GM19455 (cell line): ENCODE results near the gene CYP4Z1.
"Not testable (repeated sequence)": the region's sequence is repeated elsewhere in the genome, so short reads cannot be mapped to it uniquely, and the experiment has no call there.

ENCODE experiments used
- ATAC-seq: cut with Tn5 transposase; IDR thresholded peaks from one replicate; pipeline ENCODE4 v1.9.1; 2021; ENCODE audit not compliant: unreplicated experiment

Gene CYP4Z1

DNA sequence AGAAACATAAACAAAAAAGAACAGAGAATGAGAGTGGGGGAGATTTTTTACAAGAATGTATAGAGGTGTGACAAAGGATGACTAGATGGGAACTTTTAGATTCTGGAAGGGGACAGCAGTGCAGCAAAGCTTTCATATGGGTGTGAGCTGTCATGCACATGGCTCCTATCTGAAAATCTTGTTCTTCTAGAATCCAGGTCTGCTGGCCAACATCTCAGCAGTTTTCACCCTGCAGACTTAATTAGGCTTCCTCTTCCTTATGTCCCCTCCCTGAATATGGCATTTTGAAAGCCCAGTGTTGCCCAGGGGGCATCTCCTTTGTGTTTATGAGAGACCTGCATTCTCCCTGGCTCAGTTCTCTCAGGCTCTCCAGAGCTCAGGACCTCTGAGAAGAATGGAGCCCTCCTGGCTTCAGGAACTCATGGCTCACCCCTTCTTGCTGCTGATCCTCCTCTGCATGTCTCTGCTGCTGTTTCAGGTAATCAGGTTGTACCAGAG is at the start of gene CYP4Z1:
Gene CYP4Z1, plus strand, starts transcription at position 135 of the 498 bp plus-strand sequence. Its CDS starts 260 bp downstream, at position 395.
- no peak for ATAC-seq

DNA sequence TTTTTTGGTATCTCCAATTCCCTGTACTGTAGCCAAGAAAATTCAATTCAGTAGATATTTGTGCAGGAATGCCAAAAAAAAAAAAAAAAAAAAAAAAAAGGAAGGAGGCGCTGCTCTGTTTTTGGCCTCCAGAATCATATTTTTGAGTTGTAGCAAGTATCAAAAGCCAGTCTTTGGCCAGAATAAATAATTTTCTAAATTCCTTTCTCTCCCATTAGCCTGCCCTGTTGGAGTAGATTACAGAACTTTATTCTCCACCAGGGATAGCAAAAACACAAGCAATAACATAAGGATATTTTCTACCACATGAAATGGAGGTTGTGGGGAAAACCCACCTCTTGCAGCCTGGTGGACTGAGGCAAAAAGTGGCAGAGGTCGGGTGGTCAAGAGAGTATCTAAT is 46.0 kb upstream of the CYP4Z1 start:
- no peak for ATAC-seq

DNA sequence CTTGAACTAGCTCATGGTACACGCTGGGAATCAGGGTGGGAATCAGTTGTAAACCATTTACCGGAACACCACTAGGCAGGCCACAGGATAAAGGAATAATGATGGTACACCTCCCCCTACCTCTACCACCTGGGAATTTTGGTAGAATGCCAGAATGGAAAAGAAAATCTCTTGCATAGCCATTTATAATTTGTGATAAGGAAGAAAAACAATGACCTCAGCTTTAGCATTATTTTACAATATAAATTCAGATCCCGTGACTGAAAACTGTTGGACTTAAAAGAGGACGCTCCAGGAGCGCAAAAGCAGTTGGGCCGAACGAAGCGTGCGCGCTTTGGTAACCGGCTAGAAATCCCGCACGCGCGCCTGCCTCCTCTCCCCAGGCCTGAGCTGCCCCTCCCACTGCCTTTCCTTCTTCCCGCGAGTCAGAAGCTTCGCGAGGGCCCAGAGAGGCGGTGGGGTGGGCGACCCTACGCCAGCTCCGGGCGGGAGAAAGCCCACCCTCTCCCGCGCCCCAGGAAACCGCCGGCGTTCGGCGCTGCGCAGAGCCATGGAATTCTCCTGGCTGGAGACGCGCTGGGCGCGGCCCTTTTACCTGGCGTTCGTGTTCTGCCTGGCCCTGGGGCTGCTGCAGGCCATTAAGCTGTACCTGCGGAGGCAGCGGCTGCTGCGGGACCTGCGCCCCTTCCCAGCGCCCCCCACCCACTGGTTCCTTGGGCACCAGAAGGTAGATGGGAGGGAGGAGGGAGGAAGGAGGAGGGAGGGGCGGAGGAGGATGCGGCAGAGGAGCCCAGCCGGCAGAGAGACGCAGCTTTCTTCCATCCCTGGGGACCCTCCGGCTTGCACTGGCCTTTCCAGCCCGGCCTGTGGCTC is 43.5 kb upstream of the CYP4Z1 start, which contains the start of gene CYP4X1:
Gene CYP4X1, plus strand, starts transcription at position 402 of the 873 bp plus-strand sequence. Its CDS starts 149 bp downstream, at position 551.
- ATAC-seq = no peak

- ATAC-seq = no peak
These were observed 42.8 kb upstream of the CYP4Z1 start for GRCh38 chr1:47024141-47024801.

DNA sequence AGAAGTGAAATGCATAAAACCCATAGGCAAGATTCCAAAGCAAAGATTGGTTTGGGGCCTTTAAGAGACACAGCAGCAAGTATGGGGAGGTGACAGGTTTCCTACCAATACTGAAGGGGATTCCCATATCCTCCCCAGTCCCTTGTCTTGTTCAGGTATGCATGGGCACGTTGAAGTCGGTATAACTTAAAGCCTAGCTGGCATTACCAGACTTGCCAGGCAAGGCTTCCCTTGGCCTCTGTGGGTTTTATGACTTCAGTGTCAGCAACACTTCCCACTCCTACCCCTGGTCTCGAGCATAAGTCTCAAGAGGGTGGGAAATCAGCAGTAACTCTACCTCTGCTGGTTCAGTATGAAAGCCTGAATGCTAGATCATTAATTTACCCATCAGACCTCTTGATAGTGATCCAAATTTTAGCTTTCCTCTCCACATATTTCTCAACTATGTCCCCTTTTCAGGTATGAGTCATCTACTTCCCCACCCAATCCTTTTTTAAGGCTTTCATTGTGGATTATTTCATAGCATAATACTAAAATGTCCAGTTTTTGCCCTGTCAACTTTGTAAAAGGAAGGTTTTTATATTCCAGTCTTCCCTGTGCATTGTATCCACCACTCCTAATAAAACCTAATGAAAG is 36.7 kb upstream of the CYP4Z1 start:
- no peak for ATAC-seq

- ATAC-seq = no peak
These were observed 36.0 kb upstream of the CYP4Z1 start for GRCh38 chr1:47031059-47031458.

DNA sequence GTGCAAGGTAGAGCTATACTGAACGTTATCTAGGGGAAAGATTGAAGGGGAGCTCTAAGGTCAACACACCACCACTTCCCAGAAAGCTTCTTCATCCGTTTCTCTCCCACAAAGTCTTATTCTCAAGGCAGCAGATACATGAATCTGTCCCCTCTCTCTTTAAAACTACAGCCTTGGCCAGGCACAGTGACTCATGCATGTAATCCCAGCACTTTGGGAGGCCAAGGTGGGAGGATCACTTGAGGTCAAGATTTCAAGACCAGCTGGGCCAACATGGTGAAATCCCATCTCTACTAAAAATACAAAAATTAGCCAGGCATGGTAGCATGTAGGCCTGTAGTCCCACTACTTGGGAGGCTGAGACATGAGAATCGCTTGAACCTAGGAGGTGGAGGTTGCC is 35.4 kb upstream of the CYP4Z1 start:
- no peak for ATAC-seq

GRCh38 chr1:47036764-47037163 is 30.3 kb upstream of the CYP4Z1 start:
- ATAC-seq = no peak

GRCh38 chr1:47059376-47059775 is 7.7 kb upstream of the CYP4Z1 start:
- no peak for ATAC-seq

DNA sequence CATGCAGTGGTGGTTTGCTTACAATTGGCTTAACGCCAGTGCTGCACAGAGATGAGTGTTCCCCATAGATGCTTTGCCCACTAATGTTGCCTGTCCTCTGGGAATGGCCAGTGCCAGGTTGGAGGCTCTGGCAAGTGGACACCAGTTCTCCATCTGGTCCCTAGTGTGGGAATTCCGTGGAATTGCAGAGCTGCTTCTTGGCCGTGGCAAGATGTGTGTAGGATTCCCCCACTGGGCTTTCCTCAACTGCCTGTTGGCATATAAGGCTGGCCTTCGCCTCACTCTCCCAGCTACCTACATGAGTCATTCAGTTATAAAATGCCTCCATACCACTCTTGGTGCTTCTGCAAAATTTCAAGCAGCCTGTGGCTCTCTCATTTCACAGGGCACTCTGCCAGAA is 2.0 kb downstream of the CYP4Z1 start:
- not testable (repeated sequence) for ATAC-seq

GRCh38 chr1:47069509-47069908 is 2.5 kb downstream of the CYP4Z1 start:
- ATAC-seq = not testable (repeated sequence)

- ATAC-seq = not testable (repeated sequence)
These were observed 22.3 kb downstream of the CYP4Z1 start for GRCh38 chr1:47089356-47089755.

DNA sequence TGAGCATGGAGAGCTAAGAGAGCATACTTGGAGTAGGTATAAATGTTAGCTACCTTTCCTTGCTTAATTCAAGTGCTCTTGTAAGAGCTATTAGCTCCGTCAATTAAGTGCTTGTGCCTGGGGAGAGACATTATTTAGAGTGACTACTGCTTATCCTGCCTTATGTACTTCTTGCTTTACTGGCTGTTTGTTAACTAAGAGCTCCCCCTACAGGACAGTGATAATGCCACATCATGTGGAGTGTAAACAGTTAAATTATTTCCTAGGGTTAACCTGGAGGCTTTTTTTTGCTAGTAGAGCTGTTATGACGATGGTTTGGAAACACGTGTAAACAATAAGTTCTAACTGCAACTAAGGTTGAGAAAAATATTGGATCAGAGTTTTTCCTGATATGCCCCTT is 24.4 kb downstream of the CYP4Z1 start:
- not testable (repeated sequence) for ATAC-seq

- ATAC-seq = no peak
These were observed 37.8 kb downstream of the CYP4Z1 start for GRCh38 chr1:47104816-47105215.

GRCh38 chr1:47106792-47107191 is 39.8 kb downstream of the CYP4Z1 start:
- no peak for ATAC-seq

GRCh38 chr1:47107851-47108574 is 41.0 kb downstream of the CYP4Z1 start:
- ATAC-seq = not testable (repeated sequence)

DNA sequence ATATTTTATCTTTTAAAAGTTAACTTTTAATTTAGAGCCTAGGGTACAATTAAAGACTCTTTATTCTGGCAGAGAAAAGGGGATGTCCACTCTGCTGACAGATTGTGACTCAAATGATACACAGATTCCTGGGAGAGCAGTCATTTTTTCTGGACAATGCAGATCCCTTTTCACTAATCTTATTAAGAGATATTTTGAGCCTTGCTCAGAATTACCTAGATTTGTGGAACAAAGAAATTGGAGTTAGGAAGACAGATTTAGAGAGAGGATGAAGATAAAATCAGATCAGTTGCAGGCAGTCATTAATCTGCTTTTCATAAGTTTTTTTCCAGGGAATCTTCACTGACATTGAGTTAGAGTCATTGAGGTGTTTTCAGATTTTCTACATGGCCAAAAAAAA is 42.5 kb downstream of the CYP4Z1 start:
- not testable (repeated sequence) for ATAC-seq

DNA sequence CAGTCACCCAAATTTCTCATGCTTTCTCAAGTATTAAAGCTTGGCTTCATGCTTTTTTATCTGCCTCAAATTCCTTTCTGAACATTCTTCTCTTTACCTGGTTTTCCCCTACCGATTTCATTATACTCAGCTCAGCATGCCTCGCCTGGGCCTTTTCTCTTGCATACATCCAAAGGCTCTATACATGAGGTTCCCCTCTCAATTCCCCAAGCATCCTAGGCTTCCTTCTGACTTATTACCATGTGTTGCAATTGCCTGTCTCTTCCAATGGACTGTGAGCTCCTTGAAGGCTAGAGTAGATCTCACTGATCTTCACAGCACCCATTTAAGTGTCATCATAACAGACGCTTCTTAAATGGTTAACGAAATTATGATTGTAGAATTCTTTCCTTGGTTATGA is 46.1 kb downstream of the CYP4Z1 start:
- ATAC-seq = no peak

DNA sequence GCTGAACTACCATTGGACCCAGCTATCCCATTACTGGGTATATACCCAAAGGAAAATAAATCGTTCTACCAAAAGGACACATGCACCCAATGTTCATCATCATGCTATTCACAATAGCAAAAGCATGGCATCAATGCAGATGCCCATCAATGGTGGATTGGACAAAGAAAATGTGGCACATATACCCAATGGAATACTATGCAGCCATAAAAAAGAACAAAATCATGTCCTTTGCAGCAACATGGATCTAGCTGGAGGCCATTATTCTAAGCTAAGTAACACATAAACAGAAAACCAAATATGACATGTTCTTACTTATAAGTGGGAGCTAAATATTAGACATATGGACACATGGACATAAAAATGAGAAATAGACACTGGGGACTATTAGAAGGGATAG is 54.0 kb downstream of the CYP4Z1 start:
- ATAC-seq = not testable (repeated sequence)

DNA sequence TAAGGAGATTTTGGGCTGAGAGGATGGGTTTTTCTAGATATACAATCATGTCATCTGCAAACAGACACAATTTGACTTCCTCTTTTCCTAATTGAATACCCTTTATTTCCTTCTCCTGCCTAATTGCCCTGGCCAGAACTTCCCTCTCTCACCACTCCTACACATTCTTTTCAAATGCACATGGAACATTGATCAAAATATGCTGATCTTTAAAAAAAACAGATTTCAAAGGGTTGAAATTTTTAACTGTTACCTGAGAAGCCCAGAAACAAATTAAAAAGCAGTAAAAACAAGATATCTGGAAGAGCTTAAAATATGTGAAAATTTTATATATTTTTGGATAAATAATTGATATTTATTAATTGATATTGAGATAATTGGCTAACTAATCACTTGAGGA is 57.8 kb downstream of the CYP4Z1 start:
- ATAC-seq = not testable (repeated sequence)

DNA sequence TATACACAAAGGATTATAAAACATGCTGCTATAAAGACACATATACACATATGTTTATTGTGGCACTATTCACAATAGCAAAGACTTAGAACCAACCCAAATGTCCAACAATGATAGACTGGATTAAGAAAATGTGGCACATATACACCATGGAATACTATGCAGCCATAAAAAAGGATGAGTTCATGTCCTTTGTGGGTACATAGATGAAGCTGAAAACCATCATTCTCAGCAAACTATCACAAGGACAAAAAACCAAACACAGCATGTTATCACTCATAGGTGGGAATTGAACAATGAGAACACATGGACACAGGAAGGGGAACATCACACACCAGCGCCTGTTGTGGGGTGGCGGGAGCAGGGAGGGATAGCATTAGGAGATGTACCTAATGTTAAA is 60.0 kb downstream of the CYP4Z1 start:
- ATAC-seq = not testable (repeated sequence)
